WI38 (cell line): ENCODE data around the gene MELTF.

Source experiments
- H3K4me3 ChIP-seq: 2 replicates; pipeline ENCODE4 v1.5.1; 2011; ENCODE audit warnings: low read depth, mild to moderate bottlenecking, control low read depth, low read length
- TF ChIP-seq, protein P1 (sequence below): IDR thresholded peaks from 2 replicates; pipeline ENCODE4 v1.5.1; 2012; ENCODE audit warnings: low read depth, mild to moderate bottlenecking, control low read depth, low read length

The MELTF gene

DNA sequence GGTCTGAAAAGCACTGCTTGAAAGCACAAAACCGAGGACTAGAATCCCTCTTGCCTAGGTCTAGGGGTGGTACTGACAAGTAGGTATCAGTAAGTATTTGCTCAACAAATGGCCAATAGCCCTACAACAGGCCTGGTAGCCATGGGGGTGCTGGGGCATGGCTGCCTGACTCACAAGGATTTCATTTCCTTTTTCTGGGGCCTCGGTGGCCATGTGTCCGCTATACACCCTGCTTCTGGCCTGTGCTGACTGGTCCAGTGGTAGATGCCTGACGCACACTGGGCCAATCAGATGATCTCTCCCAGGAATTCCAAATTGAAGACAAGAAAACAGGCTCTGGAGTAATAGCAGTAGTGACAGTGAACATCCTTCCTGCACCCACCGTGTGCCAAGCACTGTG, 29.4 kb downstream of the MELTF start:
- TF ChIP-seq, protein P1, sequence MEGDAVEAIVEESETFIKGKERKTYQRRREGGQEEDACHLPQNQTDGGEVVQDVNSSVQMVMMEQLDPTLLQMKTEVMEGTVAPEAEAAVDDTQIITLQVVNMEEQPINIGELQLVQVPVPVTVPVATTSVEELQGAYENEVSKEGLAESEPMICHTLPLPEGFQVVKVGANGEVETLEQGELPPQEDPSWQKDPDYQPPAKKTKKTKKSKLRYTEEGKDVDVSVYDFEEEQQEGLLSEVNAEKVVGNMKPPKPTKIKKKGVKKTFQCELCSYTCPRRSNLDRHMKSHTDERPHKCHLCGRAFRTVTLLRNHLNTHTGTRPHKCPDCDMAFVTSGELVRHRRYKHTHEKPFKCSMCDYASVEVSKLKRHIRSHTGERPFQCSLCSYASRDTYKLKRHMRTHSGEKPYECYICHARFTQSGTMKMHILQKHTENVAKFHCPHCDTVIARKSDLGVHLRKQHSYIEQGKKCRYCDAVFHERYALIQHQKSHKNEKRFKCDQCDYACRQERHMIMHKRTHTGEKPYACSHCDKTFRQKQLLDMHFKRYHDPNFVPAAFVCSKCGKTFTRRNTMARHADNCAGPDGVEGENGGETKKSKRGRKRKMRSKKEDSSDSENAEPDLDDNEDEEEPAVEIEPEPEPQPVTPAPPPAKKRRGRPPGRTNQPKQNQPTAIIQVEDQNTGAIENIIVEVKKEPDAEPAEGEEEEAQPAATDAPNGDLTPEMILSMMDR: no peak
- no peak overlapping the region for H3K4me3 ChIP-seq

DNA sequence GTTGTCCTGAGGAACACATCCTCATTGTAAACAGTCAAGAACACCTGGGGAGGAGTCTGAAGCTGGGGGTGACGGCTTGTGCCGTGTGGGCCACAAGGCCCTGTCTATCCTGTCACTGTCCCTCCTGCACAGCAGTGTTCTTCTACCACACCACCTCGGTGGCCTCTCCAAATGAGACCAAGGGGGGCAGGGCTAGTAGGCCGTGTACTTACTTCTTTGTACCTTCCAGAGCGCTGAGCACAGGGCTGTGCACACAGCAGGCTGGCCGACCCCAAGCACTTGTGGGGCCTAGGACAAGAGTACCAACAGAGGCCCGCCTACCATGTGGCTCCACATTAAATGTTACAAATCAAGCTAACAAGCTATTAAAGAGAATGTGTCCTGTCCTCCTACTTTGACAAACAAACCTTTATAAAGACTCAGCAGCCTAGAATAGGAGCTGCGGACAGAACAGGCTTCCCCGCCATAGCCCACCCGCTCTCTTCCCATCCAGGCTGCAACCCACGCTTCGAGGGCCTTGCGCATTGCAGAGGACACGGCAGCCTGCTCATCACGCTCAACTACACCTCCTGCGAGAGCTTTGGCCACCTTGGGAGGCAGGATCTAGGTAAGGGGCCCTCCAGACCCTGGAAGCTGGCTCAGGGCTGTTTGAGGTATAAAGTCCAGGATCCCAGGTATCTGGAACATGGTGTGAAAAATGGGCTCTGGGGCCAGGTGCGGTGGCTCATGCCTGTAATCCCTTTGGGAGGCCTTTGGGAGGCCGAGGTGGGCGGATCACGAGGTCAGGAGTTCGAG, 30.5 kb downstream of the MELTF start:
- TF ChIP-seq, protein P1: no peak
- H3K4me3 ChIP-seq: no peak overlapping the region

DNA sequence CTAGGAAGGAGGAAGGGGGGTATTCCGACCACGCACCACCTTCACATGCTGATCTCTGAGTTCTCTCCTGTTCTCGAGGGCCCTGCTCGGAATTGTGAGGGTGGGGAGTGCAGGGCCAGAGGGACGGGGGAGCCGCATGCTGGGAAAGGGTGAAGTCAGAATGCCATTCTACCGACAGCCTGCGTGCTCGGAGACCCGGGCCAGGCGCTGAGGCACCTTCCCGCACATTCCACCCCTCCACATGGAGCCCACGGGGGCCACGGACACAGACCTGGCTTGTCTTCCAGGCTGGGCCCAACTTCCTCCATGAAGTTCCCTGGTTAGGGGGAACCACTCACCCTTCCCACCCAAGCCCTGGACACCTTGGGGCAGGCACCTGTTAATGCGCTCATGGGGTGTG, 32.3 kb downstream of the MELTF start:
- no peak overlapping the region for H3K4me3 ChIP-seq
- TF ChIP-seq, protein P1: no peak

DNA sequence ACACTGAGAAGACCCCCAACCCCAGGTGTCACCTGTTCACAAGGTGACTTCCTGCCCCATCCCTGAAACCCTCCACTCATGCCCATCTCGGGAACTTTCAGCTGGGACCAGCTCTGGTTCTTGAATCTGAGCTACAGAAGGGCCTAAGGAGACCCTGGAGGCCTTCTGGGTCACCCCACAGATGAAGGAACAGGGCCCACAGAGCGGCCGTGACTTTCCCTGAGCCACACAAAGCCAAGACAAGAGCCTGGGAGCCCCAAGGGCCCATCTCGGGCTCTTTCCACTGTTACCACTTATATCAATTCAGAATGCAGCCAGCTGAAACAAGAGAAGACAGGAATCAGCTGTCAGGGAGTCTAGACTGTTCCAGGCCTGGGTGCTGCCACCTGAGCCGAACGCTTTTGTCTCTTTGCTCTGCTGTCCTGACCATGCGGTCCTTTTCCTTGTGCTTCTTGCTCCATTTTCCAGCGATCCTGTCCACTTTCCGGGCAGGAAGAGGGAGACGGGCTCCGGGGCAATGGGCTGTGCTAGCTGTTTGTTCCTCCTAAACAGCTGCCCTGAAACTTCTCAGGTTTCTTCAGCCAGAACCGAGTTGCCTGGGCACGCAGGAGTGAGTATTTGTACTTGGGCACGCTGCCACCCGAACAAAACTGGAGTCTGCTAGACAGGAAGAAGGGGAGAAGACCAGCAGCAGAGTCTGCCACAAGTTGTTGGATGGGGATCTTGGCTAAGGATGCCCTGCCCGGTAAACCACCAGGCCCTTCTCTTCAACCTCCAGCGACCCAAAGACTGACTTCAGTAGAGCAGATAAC, 33.0 kb downstream of the MELTF start:
- TF ChIP-seq, protein P1: no peak
- no peak overlapping the region for H3K4me3 ChIP-seq

DNA sequence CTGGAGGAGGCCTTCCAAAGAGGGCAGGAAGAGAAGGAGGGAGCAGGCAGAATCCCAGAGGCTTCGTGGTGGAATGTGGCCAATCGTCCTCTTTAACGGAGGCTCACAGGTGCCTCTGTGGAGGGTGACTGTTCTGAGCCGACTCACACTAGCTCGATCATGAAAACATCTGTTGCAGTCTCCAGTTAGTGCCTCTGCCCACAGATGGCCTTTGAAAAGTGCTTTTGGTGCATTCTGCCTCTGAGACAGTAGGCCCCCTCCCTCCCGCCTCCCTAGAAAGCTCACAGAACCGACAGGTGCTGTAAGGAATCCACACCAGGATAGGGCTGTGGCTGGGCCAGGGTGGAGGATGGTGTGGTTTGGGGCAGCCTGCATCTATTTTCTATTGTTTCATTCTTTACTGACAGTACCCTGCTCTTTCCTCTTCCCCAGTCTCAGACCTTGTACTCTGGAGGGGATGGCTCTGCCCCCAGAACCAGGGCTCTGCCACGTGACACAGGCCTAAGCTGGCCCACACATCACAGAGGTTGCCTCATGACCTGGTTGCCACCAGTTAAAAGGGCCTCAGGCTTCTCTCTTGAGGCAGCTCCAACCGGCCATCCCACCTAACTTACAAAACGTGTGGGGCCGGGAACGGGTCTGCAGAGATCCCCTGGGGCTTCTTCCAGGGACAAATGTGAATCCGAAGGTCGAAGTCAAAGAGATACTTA, 33.8 kb downstream of the MELTF start:
- H3K4me3 ChIP-seq: no peak overlapping the region
- TF ChIP-seq, protein P1: no peak

GRCh38 chr3:196995027-196995426, 34.6 kb downstream of the MELTF start:
- TF ChIP-seq, protein P1: no peak
- no peak overlapping the region for H3K4me3 ChIP-seq

DNA sequence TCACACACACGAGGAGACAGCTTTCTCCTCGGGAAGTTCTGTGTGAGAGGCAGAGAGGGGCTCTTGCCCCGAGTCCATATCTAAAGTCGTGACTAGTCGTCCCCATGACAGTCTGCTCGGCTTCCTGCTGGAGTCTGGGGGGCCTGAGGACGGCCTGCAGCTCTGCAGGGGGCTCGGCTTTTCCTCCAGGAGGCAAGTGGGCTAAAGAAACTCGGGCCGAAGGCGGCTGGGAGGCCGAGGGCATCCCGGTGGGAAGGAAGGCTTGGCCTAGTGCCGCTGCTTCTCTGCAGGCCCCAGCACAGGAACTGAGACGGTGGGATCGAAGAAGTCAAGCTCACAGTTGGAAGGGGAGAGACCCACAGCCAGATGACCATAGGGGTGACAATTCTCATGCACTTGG, 35.6 kb downstream of the MELTF start:
- TF ChIP-seq, protein P1: no peak
- H3K4me3 ChIP-seq: no peak overlapping the region
